Liver (tissue), 9 donors: ENCODE results near the gene ADAMTS19. TPM values are rescaled to one million over a fixed set of nuclear protein-coding genes. Genes with fewer than 3 reads are reported as not detected.

Source experiments
- DNase-seq: peaks from one replicate; pipeline ENCODE4 v3.0.0-alpha.2; 2017; ENCODE audit warnings: low spot score
- H3K27ac ChIP-seq, 2 donors: one replicate each; pipeline ENCODE4 v1.7.0; 2013; ENCODE audit warnings: inconsistent platforms in 2 of 2, low read length in 2 of 2, control low read depth in 1 of 2, low read depth in 1 of 2, mild to moderate bottlenecking in 1 of 2
- H3K27me3 ChIP-seq, 4 donors: one replicate each; pipeline versions ENCODE4 v1.6.1 to v1.7.0; 2013; ENCODE audit warnings: low read length in 3 of 4, inconsistent platforms in 1 of 4, mild to moderate bottlenecking in 1 of 4, moderate library complexity in 1 of 4; ENCODE audit not compliant: control insufficient read depth in 4 of 4, insufficient read depth in 4 of 4
- H3K36me3 ChIP-seq, 4 donors: one replicate each; pipeline versions ENCODE4 v1.6.1 to v1.7.0; 2013; ENCODE audit warnings: low read length in 3 of 4, mild to moderate bottlenecking in 3 of 4, low read depth in 1 of 4, moderate library complexity in 1 of 4; ENCODE audit not compliant: control insufficient read depth in 4 of 4, insufficient read depth in 3 of 4
- H3K4me1 ChIP-seq, 4 donors: one replicate each; pipeline versions ENCODE4 v1.6.1 to v1.7.0; 2013; ENCODE audit warnings: low read length in 3 of 4, mild to moderate bottlenecking in 3 of 4, moderate library complexity in 1 of 4; ENCODE audit not compliant: control insufficient read depth in 4 of 4, insufficient read depth in 4 of 4
- H3K4me3 ChIP-seq, 3 donors: one replicate each; pipeline versions ENCODE4 v1.6.1 to v1.7.0; 2013; ENCODE audit warnings: low read length in 3 of 3, control low read depth in 1 of 3, low read depth in 1 of 3, mild to moderate bottlenecking in 1 of 3
- H3K9ac ChIP-seq, 2 donors: one replicate each; pipeline ENCODE4 v1.7.0; 2013; ENCODE audit warnings: low read length in 2 of 2, mild to moderate bottlenecking in 2 of 2, moderate library complexity in 2 of 2, control low read depth in 1 of 2, low read depth in 1 of 2
- H3K9me3 ChIP-seq, 4 donors: one replicate each; pipeline versions ENCODE4 v1.6.1 to v1.7.0; 2013; ENCODE audit warnings: low read length in 3 of 4; ENCODE audit not compliant: control insufficient read depth in 4 of 4
- FOXA1 ChIP-seq: IDR thresholded peaks from 2 replicates; pipeline ENCODE4 v1.6.1; 2016; ENCODE audit warnings: antibody characterized with exemption
- FOXA2 ChIP-seq: IDR thresholded peaks from 2 replicates; pipeline ENCODE4 v1.6.1; 2016; ENCODE audit warnings: antibody characterized with exemption
- GABPA ChIP-seq, 2 donors: IDR thresholded peaks in 1 of 2; conservative IDR thresholded peaks in 1 of 2; 2 replicates each; pipeline ENCODE4 v1.6.1; 2016; ENCODE audit warnings: antibody characterized with exemption in 2 of 2, mild to moderate bottlenecking in 1 of 2, moderate library complexity in 1 of 2
- HNF4A ChIP-seq, 2 donors: conservative IDR thresholded peaks; 2 replicates each; pipeline ENCODE4 v1.6.1; 2016; ENCODE audit warnings: antibody characterized with exemption in 2 of 2, mild to moderate bottlenecking in 2 of 2
- HNF4G ChIP-seq: IDR thresholded peaks from 2 replicates; pipeline ENCODE4 v1.6.1; 2016; ENCODE audit warnings: antibody characterized with exemption
- JUND ChIP-seq, 2 donors: IDR thresholded peaks; 2 replicates each; pipeline ENCODE4 v1.6.1; 2016; ENCODE audit warnings: antibody characterized with exemption in 2 of 2
- NR2F2 ChIP-seq: IDR thresholded peaks from 2 replicates; pipeline ENCODE4 v1.6.1; 2016; ENCODE audit warnings: antibody characterized with exemption
- RAD21 ChIP-seq, 2 donors: IDR thresholded peaks; 2 replicates each; pipeline ENCODE4 v1.6.1; 2016; ENCODE audit warnings: antibody characterized with exemption in 2 of 2, mild to moderate bottlenecking in 2 of 2
- RXRA ChIP-seq, 2 donors: IDR thresholded peaks; 2 replicates each; pipeline ENCODE4 v1.6.1; 2017 to 2018; ENCODE audit warnings: antibody characterized with exemption in 2 of 2, mild to moderate bottlenecking in 1 of 2
- SP1 ChIP-seq: IDR thresholded peaks from 2 replicates; pipeline ENCODE4 v1.6.1; 2018; ENCODE audit warnings: antibody characterized with exemption, mild to moderate bottlenecking
- TAF1 ChIP-seq: conservative IDR thresholded peaks from 2 replicates; pipeline ENCODE4 v1.6.1; 2016; ENCODE audit warnings: antibody characterized with exemption, mild to moderate bottlenecking
- YY1 ChIP-seq: IDR thresholded peaks from 2 replicates; pipeline ENCODE4 v1.6.1; 2016; ENCODE audit warnings: antibody characterized with exemption, mild to moderate bottlenecking
- ZBTB33 ChIP-seq: IDR thresholded peaks from 2 replicates; pipeline ENCODE4 v1.6.1; 2016; ENCODE audit warnings: antibody characterized with exemption
- WGBS: extraction: QIAGEN DNeasy Blood & Tissue Kit; methylation state at CpG from one replicate; pipeline ENCODE4 v1.1.7; 2013; 5-methylcytosine and 5-hydroxymethylcytosine counted together
- polyA plus RNA-seq, 2 donors: library from polyadenylated mRNA; stranded (reverse) in 1 of 2; unstranded in 1 of 2; fragments of 200-250 nt in 1 of 2; fragments of >200 nt in 1 of 2; fragmentation: Nextera tagmentation in 1 of 2; extraction: Ambion mirVana in 1 of 2; gene quantifications; one replicate each; pipeline versions ENCODE4 v1.2.1 to v1.2.3, GENCODE V29; 2013 to 2015
- total RNA-seq, 2 donors: library from RNA; depleted of rRNA; stranded (reverse); fragments of >200 nt; gene quantifications; one replicate each; pipeline ENCODE4 v1.2.3, GENCODE V29; 2014
- TF ChIP-seq, protein P1 (sequence below): fragments of 150-350 bp; IDR thresholded peaks from 2 replicates; pipeline ENCODE4 v1.5.1; 2017; ENCODE audit warnings: improper control_type of control experiment, low read depth, low read length; ENCODE audit not compliant: missing input control
- TF ChIP-seq, protein P2 (sequence below): IDR thresholded peaks from 2 replicates; pipeline ENCODE4 v1.6.1; 2016; ENCODE audit warnings: antibody characterized with exemption
- TF ChIP-seq, protein P3 (sequence below): IDR thresholded peaks from 2 replicates; pipeline ENCODE4 v1.6.1; 2016; ENCODE audit warnings: antibody characterized with exemption
- donor health status: healthy.
- donor health status: healthy.
- donor health status: healthy.
- donor health status: healthy.
- donor health status: healthy.

Gene ADAMTS19
- total and polyA plus RNA-seq, 4 donors: 0.09 TPM; not detected in 3

DNA sequence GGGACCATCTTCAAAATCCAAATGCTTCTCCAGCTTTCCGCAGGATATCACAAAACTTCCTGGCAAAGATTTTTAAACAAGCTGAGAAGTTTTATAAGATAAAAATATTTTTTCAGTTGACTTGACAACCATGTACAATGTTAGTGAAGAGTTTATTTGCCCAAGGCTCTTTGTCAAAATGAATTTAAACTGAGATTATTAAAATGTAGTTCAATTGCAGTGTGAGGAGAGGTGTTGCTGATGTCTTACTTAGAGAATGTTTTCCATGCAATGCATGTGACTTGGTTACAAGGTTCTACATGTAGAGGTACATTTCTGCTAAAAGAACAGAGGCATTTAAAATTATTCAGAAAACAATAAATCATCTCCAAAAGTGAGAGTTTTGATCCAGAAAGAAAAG is 156.4 kb downstream of the ADAMTS19 start (continued):
- TF ChIP-seq, protein P1, sequence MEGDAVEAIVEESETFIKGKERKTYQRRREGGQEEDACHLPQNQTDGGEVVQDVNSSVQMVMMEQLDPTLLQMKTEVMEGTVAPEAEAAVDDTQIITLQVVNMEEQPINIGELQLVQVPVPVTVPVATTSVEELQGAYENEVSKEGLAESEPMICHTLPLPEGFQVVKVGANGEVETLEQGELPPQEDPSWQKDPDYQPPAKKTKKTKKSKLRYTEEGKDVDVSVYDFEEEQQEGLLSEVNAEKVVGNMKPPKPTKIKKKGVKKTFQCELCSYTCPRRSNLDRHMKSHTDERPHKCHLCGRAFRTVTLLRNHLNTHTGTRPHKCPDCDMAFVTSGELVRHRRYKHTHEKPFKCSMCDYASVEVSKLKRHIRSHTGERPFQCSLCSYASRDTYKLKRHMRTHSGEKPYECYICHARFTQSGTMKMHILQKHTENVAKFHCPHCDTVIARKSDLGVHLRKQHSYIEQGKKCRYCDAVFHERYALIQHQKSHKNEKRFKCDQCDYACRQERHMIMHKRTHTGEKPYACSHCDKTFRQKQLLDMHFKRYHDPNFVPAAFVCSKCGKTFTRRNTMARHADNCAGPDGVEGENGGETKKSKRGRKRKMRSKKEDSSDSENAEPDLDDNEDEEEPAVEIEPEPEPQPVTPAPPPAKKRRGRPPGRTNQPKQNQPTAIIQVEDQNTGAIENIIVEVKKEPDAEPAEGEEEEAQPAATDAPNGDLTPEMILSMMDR: no peak
- TF ChIP-seq HNF4G: no peak
- TF ChIP-seq, protein P2, sequence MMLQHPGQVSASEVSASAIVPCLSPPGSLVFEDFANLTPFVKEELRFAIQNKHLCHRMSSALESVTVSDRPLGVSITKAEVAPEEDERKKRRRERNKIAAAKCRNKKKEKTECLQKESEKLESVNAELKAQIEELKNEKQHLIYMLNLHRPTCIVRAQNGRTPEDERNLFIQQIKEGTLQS: no peak
- TF ChIP-seq TAF1: no peak

GRCh38 chr5:129617206-129617605 is 157.1 kb downstream of the ADAMTS19 start:
- H3K9me3 ChIP-seq: no peaks in the 10 kb centered on the region
- TF ChIP-seq TAF1 (no peak), GABPA (IDR thresholded peaks at IDR 0.05 in 1 of 2, conservative IDR thresholded peaks at IDR 0.05 in 1 of 2) (no peak), RAD21 (IDR thresholded peaks at IDR 0.05) (no peak), HNF4G (no peak), HNF4A (conservative IDR thresholded peaks at IDR 0.05) (no peak)
- no peak overlapping the region for H3K27ac ChIP-seq
- H3K9ac ChIP-seq: no peak overlapping the region
- H3K36me3 ChIP-seq: no peaks in the 10 kb centered on the region
- H3K27me3 ChIP-seq: no peaks in the 10 kb centered on the region
- no peaks in the 10 kb centered on the region for H3K4me1 ChIP-seq
- 70% methylated on average over 1 of the region's 1 CpG for WGBS
- H3K4me3 ChIP-seq: no peak overlapping the region
- DNase-seq: no peak

DNA sequence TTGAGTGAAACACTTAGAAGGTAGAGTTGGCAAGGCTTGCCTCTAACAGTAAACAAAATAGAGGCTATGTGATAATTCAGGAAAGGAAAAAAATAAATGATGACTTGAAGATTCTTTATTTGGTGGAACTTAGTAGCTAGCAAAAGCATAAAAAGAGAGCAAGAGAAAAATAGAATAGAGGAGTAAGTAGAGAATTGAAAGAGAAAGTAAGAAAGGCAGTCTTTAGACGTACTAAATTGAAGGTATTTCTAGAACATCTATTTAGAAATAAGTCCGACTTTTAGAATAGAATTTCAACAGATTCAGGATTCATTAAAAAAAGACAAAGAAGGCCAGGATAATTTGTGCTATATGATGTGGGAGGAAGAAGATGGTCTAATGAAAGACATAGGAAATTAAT is 159.7 kb downstream of the ADAMTS19 start:
- TF ChIP-seq, protein P3, sequence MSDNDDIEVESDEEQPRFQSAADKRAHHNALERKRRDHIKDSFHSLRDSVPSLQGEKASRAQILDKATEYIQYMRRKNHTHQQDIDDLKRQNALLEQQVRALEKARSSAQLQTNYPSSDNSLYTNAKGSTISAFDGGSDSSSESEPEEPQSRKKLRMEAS: no peak
- TF ChIP-seq HNF4G (no peak), FOXA1 (no peak), YY1 (no peak), JUND (IDR thresholded peaks at IDR 0.05) (no peak), ZBTB33 (no peak), RXRA (IDR thresholded peaks at IDR 0.05) (no peak), HNF4A (conservative IDR thresholded peaks at IDR 0.05) (no peak), SP1 (no peak), FOXA2 (no peak), NR2F2 (no peak), RAD21 (IDR thresholded peaks at IDR 0.05) (no peak), GABPA (IDR thresholded peaks at IDR 0.05 in 1 of 2, conservative IDR thresholded peaks at IDR 0.05 in 1 of 2) (no peak)
- Histone ChIP-seq H3K4me3 (no peak overlapping the region), H3K36me3 (no peaks in the 10 kb centered on the region), H3K27ac (no peak overlapping the region), H3K9me3 (no peaks in the 10 kb centered on the region), H3K4me1 (no peaks in the 10 kb centered on the region), H3K9ac (no peak overlapping the region), H3K27me3 (no peaks in the 10 kb centered on the region)
- 73% methylated on average over 2 of the region's 2 CpGs for WGBS
- no peak for DNase-seq
